Breast epithelium (tissue), 3 donors: ENCODE data around the gene ENTPD3.

Experiments
- POLR2A ChIP-seq: fragments of 450-650 bp; IDR thresholded peaks from one replicate; pipeline ENCODE4 v1.6.1; 2016; ENCODE audit warnings: antibody characterized with exemption, mild to moderate bottlenecking, moderate library complexity
- POLR2AphosphoS5 ChIP-seq, 3 donors: sonication (generic); formaldehyde crosslinking; IDR thresholded peaks; one replicate each; pipeline ENCODE4 v1.6.1; 2017; ENCODE audit warnings: antibody characterized with exemption in 3 of 3
- TF ChIP-seq, protein P1 (sequence below), 3 donors: fragments of 450-650 bp; IDR thresholded peaks; one replicate each; pipeline ENCODE4 v1.5.1; 2016 to 2017; ENCODE audit warnings: antibody characterized with exemption in 3 of 3, mild to moderate bottlenecking in 3 of 3, moderate library complexity in 3 of 3

DNA sequence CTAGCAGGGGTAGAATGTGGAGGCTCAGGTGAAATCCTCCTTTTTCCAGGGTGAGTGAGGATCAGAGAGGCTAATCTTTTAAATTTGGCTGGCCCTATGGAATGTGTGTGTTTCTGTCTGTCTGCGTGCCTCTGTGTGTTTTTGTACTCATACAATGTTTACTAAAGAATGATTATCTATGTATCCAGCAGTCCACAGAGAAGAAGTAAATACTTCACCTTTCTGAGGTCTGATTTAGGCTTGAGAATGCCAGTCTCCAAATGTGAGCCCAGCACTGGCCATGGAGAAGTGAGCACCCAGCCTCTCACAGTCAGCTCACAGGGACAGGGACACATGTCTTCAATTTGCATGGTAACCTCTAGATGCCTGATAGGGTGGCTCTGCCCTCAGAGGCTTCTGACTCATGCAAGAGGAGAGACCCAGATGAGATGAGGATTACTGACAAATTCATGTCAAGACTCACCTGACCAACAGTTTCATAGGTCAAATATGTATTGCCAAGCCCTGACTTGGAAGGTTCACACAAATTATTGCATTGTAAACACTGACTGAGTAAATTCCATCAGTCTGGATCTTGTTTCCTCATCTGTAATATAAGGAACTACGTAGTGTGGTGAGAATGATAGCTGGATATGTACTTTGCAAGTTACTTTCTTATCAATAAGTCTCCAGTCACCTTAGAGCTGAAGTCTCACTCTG lies 31.0 kb downstream of the ENTPD3 start:
- TF ChIP-seq, protein P1, sequence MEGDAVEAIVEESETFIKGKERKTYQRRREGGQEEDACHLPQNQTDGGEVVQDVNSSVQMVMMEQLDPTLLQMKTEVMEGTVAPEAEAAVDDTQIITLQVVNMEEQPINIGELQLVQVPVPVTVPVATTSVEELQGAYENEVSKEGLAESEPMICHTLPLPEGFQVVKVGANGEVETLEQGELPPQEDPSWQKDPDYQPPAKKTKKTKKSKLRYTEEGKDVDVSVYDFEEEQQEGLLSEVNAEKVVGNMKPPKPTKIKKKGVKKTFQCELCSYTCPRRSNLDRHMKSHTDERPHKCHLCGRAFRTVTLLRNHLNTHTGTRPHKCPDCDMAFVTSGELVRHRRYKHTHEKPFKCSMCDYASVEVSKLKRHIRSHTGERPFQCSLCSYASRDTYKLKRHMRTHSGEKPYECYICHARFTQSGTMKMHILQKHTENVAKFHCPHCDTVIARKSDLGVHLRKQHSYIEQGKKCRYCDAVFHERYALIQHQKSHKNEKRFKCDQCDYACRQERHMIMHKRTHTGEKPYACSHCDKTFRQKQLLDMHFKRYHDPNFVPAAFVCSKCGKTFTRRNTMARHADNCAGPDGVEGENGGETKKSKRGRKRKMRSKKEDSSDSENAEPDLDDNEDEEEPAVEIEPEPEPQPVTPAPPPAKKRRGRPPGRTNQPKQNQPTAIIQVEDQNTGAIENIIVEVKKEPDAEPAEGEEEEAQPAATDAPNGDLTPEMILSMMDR (IDR thresholded peaks at IDR 0.05): no peak
- no peak for TF ChIP-seq POLR2A
- TF ChIP-seq POLR2AphosphoS5 (IDR thresholded peaks at IDR 0.05): no peak
